Epidermal melanocyte (primary cell): ENCODE data around the gene CSRP2.

ENCODE experiments used
- DNase-seq: peaks from one replicate; pipeline ENCODE4 v3.0.0; 2011; ENCODE audit warnings: low spot score; ENCODE audit not compliant: insufficient read length

The CSRP2 gene

GRCh38 chr12:76891609-76892008 lies 12.8 kb upstream of the CSRP2 start:
- no peak for DNase-seq

GRCh38 chr12:76890151-76891143 lies 11.6 kb upstream of the CSRP2 start:
- no peak for DNase-seq

- DNase-seq, result no peak
These were observed 10.0 kb upstream of the CSRP2 start for GRCh38 chr12:76888775-76889174.

GRCh38 chr12:76883811-76884210 lies 5.0 kb upstream of the CSRP2 start:
- DNase-seq, result no peak

- DNase-seq, result no peak
These were observed 4.3 kb upstream of the CSRP2 start for GRCh38 chr12:76883151-76883550.

GRCh38 chr12:76882367-76882766 lies 3.5 kb upstream of the CSRP2 start:
- no peak for DNase-seq

- DNase-seq, result no peak
These were observed 2.3 kb upstream of the CSRP2 start for GRCh38 chr12:76881142-76881541.

GRCh38 chr12:76880519-76881023 lies 1.8 kb upstream of the CSRP2 start:
- DNase-seq, result no peak

- no peak for DNase-seq
These were observed 1.1 kb upstream of the CSRP2 start for GRCh38 chr12:76879710-76880518.

- no peak for DNase-seq
These were observed 520 bp downstream of the CSRP2 start for GRCh38 chr12:76878099-76878898.

GRCh38 chr12:76876696-76877229 lies 2.1 kb downstream of the CSRP2 start:
- no peak for DNase-seq

- no peak for DNase-seq
These were observed 4.2 kb downstream of the CSRP2 start for GRCh38 chr12:76874491-76875190.

GRCh38 chr12:76874027-76874426 lies 4.8 kb downstream of the CSRP2 start:
- no peak for DNase-seq

- no peak for DNase-seq
These were observed 6.4 kb downstream of the CSRP2 start for GRCh38 chr12:76872415-76872814.

- DNase-seq, result no peak
These were observed 7.1 kb downstream of the CSRP2 start for GRCh38 chr12:76871742-76872141.

- no peak for DNase-seq
These were observed 7.7 kb downstream of the CSRP2 start for GRCh38 chr12:76871082-76871481.

- DNase-seq, result no peak
These were observed 12.1 kb downstream of the CSRP2 start for GRCh38 chr12:76866726-76867125.

- no peak for DNase-seq
These were observed 12.7 kb downstream of the CSRP2 start for GRCh38 chr12:76866151-76866567.

GRCh38 chr12:76864791-76865400 lies 13.9 kb downstream of the CSRP2 start:
- DNase-seq, result no peak

- no peak for DNase-seq
These were observed 15.0 kb downstream of the CSRP2 start for GRCh38 chr12:76863837-76864236.
